H9 (cell line): ENCODE data around the gene PALM2AKAP2. TPM values are rescaled to one million over a fixed set of nuclear protein-coding genes. Genes with fewer than 3 reads are reported as not detected.
A peak's percentile ranks its signal among the peaks of the same experiment; 100 is the strongest.

Experiments
- DNase-seq: peaks from one replicate; pipeline ENCODE4 v3.0.0-alpha.2; 2017
- H2AFZ ChIP-seq: one replicate; pipeline ENCODE4 v1.6.1; 2013; ENCODE audit warnings: mild to moderate bottlenecking, low read length, control low read depth, moderate library complexity
- H2AK5ac ChIP-seq: 2 replicates; pipeline ENCODE4 v1.6.1; 2013; ENCODE audit warnings: low read length, control low read depth, mixed read lengths; ENCODE audit not compliant: insufficient read length
- H2BK120ac ChIP-seq: one replicate; pipeline ENCODE4 v1.6.1; 2013; ENCODE audit warnings: low read depth, mild to moderate bottlenecking, low read length, control low read depth, inconsistent platforms; ENCODE audit not compliant: poor library complexity, severe bottlenecking
- H2BK12ac ChIP-seq: 2 replicates; pipeline ENCODE4 v1.6.1; 2013; ENCODE audit warnings: low read length, control low read depth, mixed read lengths, low read depth; ENCODE audit not compliant: insufficient read length
- H2BK15ac ChIP-seq: 2 replicates; pipeline ENCODE4 v1.6.1; 2013; ENCODE audit warnings: low read depth, low read length, control low read depth
- H2BK20ac ChIP-seq: one replicate; pipeline ENCODE4 v1.6.1; 2013; ENCODE audit warnings: low read depth, mild to moderate bottlenecking, low read length, control low read depth, inconsistent platforms; ENCODE audit not compliant: poor library complexity, severe bottlenecking
- H2BK5ac ChIP-seq: 2 replicates; pipeline ENCODE4 v1.6.1; 2013; ENCODE audit warnings: low read length, control low read depth, mixed read lengths; ENCODE audit not compliant: insufficient read length
- H3K14ac ChIP-seq: 2 replicates; pipeline ENCODE4 v1.6.1; 2013; ENCODE audit warnings: low read length, control low read depth; ENCODE audit not compliant: insufficient read depth
- H3K18ac ChIP-seq: 2 replicates; pipeline ENCODE4 v1.6.1; 2013; ENCODE audit warnings: low read depth, mild to moderate bottlenecking, mixed read lengths, low read length, control low read depth; ENCODE audit not compliant: insufficient read length
- H3K23ac ChIP-seq: 2 replicates; pipeline ENCODE4 v1.6.1; 2013; ENCODE audit warnings: low read length, control low read depth, mixed read lengths, low read depth; ENCODE audit not compliant: insufficient read length
- H3K23me2 ChIP-seq: 2 replicates; pipeline ENCODE4 v1.6.1; 2013; ENCODE audit warnings: low read depth, mild to moderate bottlenecking, mixed read lengths, low read length, control low read depth; ENCODE audit not compliant: insufficient read length, poor library complexity, severe bottlenecking
- H3K27ac ChIP-seq: 2 replicates; pipeline ENCODE4 v1.5.1; 2013; ENCODE audit warnings: low read length, control low read depth, mixed read lengths, low read depth; ENCODE audit not compliant: insufficient read length
- H3K27me3 ChIP-seq: 2 replicates; pipeline ENCODE4 v1.6.1; 2013; ENCODE audit warnings: low read length, control low read depth, inconsistent platforms; ENCODE audit not compliant: insufficient read depth
- H3K4ac ChIP-seq: 2 replicates; pipeline ENCODE4 v1.6.1; 2013; ENCODE audit warnings: low read depth, mild to moderate bottlenecking, control low read depth, inconsistent platforms, low read length, moderate library complexity
- H3K4me1 ChIP-seq: 2 replicates; pipeline ENCODE4 v1.6.1; 2013; ENCODE audit warnings: low read length, control low read depth, inconsistent platforms; ENCODE audit not compliant: insufficient read depth
- H3K4me2 ChIP-seq: 2 replicates; pipeline ENCODE4 v1.6.1; 2013; ENCODE audit warnings: low read length, control low read depth, mixed read lengths; ENCODE audit not compliant: insufficient read length, insufficient read depth
- H3K56ac ChIP-seq: 2 replicates; pipeline ENCODE4 v1.6.1; 2013; ENCODE audit warnings: low read depth, mild to moderate bottlenecking, mixed read lengths, low read length, control low read depth; ENCODE audit not compliant: insufficient read length
- H3K79me1 ChIP-seq: 2 replicates; pipeline ENCODE4 v1.6.1; 2013; ENCODE audit warnings: low read depth, mild to moderate bottlenecking, moderate library complexity, low read length, control low read depth, inconsistent platforms; ENCODE audit not compliant: insufficient read depth, poor library complexity, severe bottlenecking
- H3K79me2 ChIP-seq: 2 replicates; pipeline ENCODE4 v1.6.1; 2013; ENCODE audit warnings: low read length, control low read depth, inconsistent platforms; ENCODE audit not compliant: insufficient read depth
- H3K9ac ChIP-seq: 2 replicates; pipeline ENCODE4 v1.6.1; 2013; ENCODE audit warnings: low read length, control low read depth, mixed read lengths; ENCODE audit not compliant: insufficient read length; ENCODE audit errors: extremely low read depth
- H3K9me3 ChIP-seq: one replicate; pipeline ENCODE4 v1.6.1; 2013; ENCODE audit warnings: low read depth, low read length, inconsistent platforms; ENCODE audit not compliant: control insufficient read depth
- H3T11ph ChIP-seq: one replicate; pipeline ENCODE4 v1.6.1; 2013; ENCODE audit warnings: mild to moderate bottlenecking, low read length, control low read depth, inconsistent platforms
- H4K20me1 ChIP-seq: one replicate; pipeline ENCODE4 v1.6.1; 2013; ENCODE audit not compliant: control insufficient read depth, insufficient read length, insufficient read depth
- H4K5ac ChIP-seq: 2 replicates; pipeline ENCODE4 v1.6.1; 2013; ENCODE audit warnings: low read depth, mild to moderate bottlenecking, mixed read lengths, low read length, control low read depth; ENCODE audit not compliant: insufficient read length
- H4K8ac ChIP-seq: replicated peaks from 2 replicates; pipeline ENCODE4 v1.6.1; 2013; ENCODE audit warnings: low read length, control low read depth, mixed read lengths, low read depth; ENCODE audit not compliant: insufficient read length
- H4K91ac ChIP-seq: 2 replicates; pipeline ENCODE4 v1.6.1; 2013; ENCODE audit warnings: low read depth, mild to moderate bottlenecking, moderate library complexity, mixed read lengths, low read length, control low read depth; ENCODE audit not compliant: insufficient read length
- H3K27ac Mint-ChIP-seq, 3 experiments: 2 replicates in 2 of 3; 3 replicates in 1 of 3; pipeline ENCODE4 v1.8.0; 2020 to 2021; ENCODE audit warnings: mixed read lengths in 3 of 3, mild to moderate bottlenecking in 1 of 3, moderate library complexity in 1 of 3
- H3K27me3 Mint-ChIP-seq: 2 replicates; pipeline ENCODE4 v1.8.0; 2021; ENCODE audit warnings: low read depth, mild to moderate bottlenecking, moderate library complexity, mixed read lengths
- H3K36me3 Mint-ChIP-seq, 3 experiments: 2 replicates in 2 of 3; 3 replicates in 1 of 3; pipeline ENCODE4 v1.8.0; 2020 to 2021; ENCODE audit warnings: low read depth in 3 of 3, mixed read lengths in 3 of 3; ENCODE audit not compliant: insufficient read depth in 1 of 3
- H3K4me1 Mint-ChIP-seq, 2 experiments: 2 replicates each; pipeline ENCODE4 v1.8.0; 2020; ENCODE audit warnings: mixed read lengths in 2 of 2
- H3K4me3 Mint-ChIP-seq, 2 experiments: 2 replicates in 1 of 2; 3 replicates in 1 of 2; pipeline ENCODE4 v1.8.0; 2020 to 2021; ENCODE audit warnings: mild to moderate bottlenecking in 2 of 2, mixed read lengths in 2 of 2, moderate library complexity in 1 of 2
- H3K9me3 Mint-ChIP-seq, 2 experiments: 2 replicates in 1 of 2; 3 replicates in 1 of 2; pipeline ENCODE4 v1.8.0; 2020; ENCODE audit warnings: mild to moderate bottlenecking in 2 of 2, mixed read lengths in 2 of 2, moderate library complexity in 1 of 2
- WGBS: extraction: QIAGEN DNeasy Blood & Tissue Kit; methylation state at CpG from one replicate; pipeline ENCODE4 v1.1.7; 2013; ENCODE audit warnings: missing lambda C conversion rate, low lambda C conversion rate, mixed read lengths; ENCODE audit not compliant: insufficient read length; ENCODE audit errors: extremely low coverage; 5-methylcytosine and 5-hydroxymethylcytosine counted together
- total RNA-seq: library from RNA; stranded (reverse); gene quantifications from 2 replicates; pipeline ENCODE4 v1.2.1, GENCODE V29; 2021
- TF ChIP-seq, protein P1 (sequence below): fragments of 200-600 bp; sonication (generic); conservative IDR thresholded peaks from 3 replicates; pipeline ENCODE4 v1.8.0; 2021; ENCODE audit warnings: antibody characterized with exemption, mild to moderate bottlenecking

The PALM2AKAP2 gene
- total RNA-seq, 1 experiment from 2014 or later: 3.6 TPM

DNA sequence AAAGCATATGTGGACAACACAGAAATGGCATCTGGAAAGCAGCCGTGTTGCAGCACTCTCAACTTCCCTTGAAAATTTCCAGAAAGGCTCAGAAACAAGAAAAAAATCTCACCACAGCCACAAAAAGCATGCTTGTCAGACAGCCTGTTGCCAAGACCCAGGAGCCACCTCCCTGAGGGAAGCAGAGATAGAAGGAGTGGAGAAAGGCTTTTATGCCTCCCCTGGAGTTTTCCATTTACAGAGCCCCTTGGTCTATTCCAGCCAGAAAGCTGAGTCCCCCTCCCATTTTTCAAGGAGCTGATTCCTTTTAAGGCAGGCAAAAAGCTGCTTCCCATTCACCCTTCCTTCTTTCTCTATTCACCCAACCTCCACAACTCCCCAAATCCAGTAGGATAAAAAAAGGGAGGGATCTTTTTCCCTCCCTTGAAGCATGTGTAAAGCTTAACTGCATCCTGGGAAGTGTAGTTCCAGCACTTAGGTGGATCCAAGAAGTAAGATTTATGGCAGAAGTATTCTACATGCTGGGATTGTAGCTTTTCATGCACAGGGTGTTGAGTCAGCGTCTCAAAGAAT is 37.1 kb upstream of the PALM2AKAP2 start:
- no peaks in the 10 kb centered on the region for H3K4me1 ChIP-seq
- no peaks in the 10 kb centered on the region for H3K36me3 Mint-ChIP-seq
- H3K79me2 ChIP-seq: no peaks in the 10 kb centered on the region
- H3K23ac ChIP-seq: no peak overlapping the region
- peak overlapping the region; percentile 82 for H2AFZ ChIP-seq
- H3K4me1 Mint-ChIP-seq: peaks cover 16 to 22% of the 10 kb centered on the region in 2 experiments
- no peak overlapping the region for H3K4me2 ChIP-seq
- peak overlapping the region in 1 of 2 experiments; percentile 27; a peak in 1 of 5 replicates for H3K4me3 Mint-ChIP-seq
- H2BK120ac ChIP-seq: no peak overlapping the region
- H2BK5ac ChIP-seq: no peak overlapping the region
- no peak overlapping the region for H3T11ph ChIP-seq
- no peak overlapping the region for H2BK15ac ChIP-seq
- no peaks in the 10 kb centered on the region for H3K9me3 ChIP-seq
- no peak overlapping the region for H4K5ac ChIP-seq
- no peak overlapping the region for H3K56ac ChIP-seq
- TF ChIP-seq, protein P1, sequence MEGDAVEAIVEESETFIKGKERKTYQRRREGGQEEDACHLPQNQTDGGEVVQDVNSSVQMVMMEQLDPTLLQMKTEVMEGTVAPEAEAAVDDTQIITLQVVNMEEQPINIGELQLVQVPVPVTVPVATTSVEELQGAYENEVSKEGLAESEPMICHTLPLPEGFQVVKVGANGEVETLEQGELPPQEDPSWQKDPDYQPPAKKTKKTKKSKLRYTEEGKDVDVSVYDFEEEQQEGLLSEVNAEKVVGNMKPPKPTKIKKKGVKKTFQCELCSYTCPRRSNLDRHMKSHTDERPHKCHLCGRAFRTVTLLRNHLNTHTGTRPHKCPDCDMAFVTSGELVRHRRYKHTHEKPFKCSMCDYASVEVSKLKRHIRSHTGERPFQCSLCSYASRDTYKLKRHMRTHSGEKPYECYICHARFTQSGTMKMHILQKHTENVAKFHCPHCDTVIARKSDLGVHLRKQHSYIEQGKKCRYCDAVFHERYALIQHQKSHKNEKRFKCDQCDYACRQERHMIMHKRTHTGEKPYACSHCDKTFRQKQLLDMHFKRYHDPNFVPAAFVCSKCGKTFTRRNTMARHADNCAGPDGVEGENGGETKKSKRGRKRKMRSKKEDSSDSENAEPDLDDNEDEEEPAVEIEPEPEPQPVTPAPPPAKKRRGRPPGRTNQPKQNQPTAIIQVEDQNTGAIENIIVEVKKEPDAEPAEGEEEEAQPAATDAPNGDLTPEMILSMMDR: no peak
- H3K23me2 ChIP-seq: no peaks in the 10 kb centered on the region
- no peak overlapping the region for H3K14ac ChIP-seq
- no peaks in the 10 kb centered on the region for H3K27me3 ChIP-seq
- H4K20me1 ChIP-seq: no peaks in the 10 kb centered on the region
- H3K4ac ChIP-seq: no peak overlapping the region
- H2BK20ac ChIP-seq: no peak overlapping the region
- no peak overlapping the region for H3K18ac ChIP-seq
- H2AK5ac ChIP-seq: no peak overlapping the region
- H3K27ac Mint-ChIP-seq: peak overlapping the region; percentile 51 to 85 (median 57); a peak in 4 of 7 replicates
- H2BK12ac ChIP-seq: no peak overlapping the region
- no CpG with 5 or more reads among the region's 2 CpGs for WGBS
- no peak for DNase-seq
- no peak overlapping the region for H4K91ac ChIP-seq
- H3K27ac ChIP-seq: no peak overlapping the region
- no peaks in the 10 kb centered on the region for H3K79me1 ChIP-seq
- H3K27me3 Mint-ChIP-seq: no peaks in the 10 kb centered on the region
- no peak overlapping the region for H4K8ac ChIP-seq
- no peaks in the 10 kb centered on the region for H3K9me3 Mint-ChIP-seq
- H3K9ac ChIP-seq: no peak overlapping the region
